Calu3 (cell line): ENCODE data around the gene CRIM1. TPM values are rescaled to one million over a fixed set of nuclear protein-coding genes. Genes with fewer than 3 reads are reported as not detected.

Experiments
- BruUV-seq: library from RNA; stranded (reverse); fragments of 400-500 nt; replicated peaks from 2 replicates; lab custom pipeline; 2021; lab: Mats Ljungman, UMichigan
- CTCF ChIA-PET: fragments of 300-600 bp; sonication (Branson Sonifier 250); formaldehyde crosslinking; loops from one replicate; lab custom pipeline; 2022; ENCODE audit warnings: antibody characterized with exemption; lab: Charles Lee
- DNase-seq: peaks from one replicate; pipeline ENCODE4 v3.0.0; 2022
- H3K27ac Mint-ChIP-seq: one replicate; pipeline ENCODE4 v1.8.0; 2022; ENCODE audit warnings: mixed read lengths; ENCODE audit not compliant: unreplicated experiment
- H3K27me3 Mint-ChIP-seq: one replicate; pipeline ENCODE4 v1.8.0; 2022; ENCODE audit warnings: mixed read lengths; ENCODE audit not compliant: unreplicated experiment
- H3K36me3 Mint-ChIP-seq: one replicate; pipeline ENCODE4 v1.8.0; 2022; ENCODE audit warnings: mild to moderate bottlenecking, moderate library complexity, mixed read lengths; ENCODE audit not compliant: insufficient read depth, unreplicated experiment
- H3K4me1 Mint-ChIP-seq: one replicate; pipeline ENCODE4 v1.8.0; 2022; ENCODE audit warnings: mild to moderate bottlenecking, low read depth, mixed read lengths; ENCODE audit not compliant: unreplicated experiment
- H3K4me3 Mint-ChIP-seq: one replicate; pipeline ENCODE4 v1.8.0; 2022; ENCODE audit warnings: mild to moderate bottlenecking, low read depth, moderate library complexity, mixed read lengths; ENCODE audit not compliant: unreplicated experiment
- H3K9me3 Mint-ChIP-seq: one replicate; pipeline ENCODE4 v1.8.0; 2022; ENCODE audit warnings: low read depth, mixed read lengths; ENCODE audit not compliant: unreplicated experiment
- CTCF ChIP-seq: fragments of 200-600 bp; IDR thresholded peaks from one replicate; pipeline ENCODE4 v1.8.0; 2022; ENCODE audit warnings: antibody characterized with exemption; ENCODE audit not compliant: unreplicated experiment
- intact Hi-C: fragments of 100-400 bp; cut with micrococcal nuclease; formaldehyde crosslinking; loops from one replicate; pipeline ENCODE4 v1.10.0; 2022; ENCODE audit not compliant: unreplicated experiment
- total RNA-seq: library from RNA; stranded (reverse); gene quantifications from 2 replicates; pipeline ENCODE4 v1.2.3, GENCODE V29; 2022

CRIM1 gene
- total RNA-seq, 1 experiment from 2014 or later: 57.6 TPM

- no peak overlapping the region for H3K27ac Mint-ChIP-seq
- no peak for DNase-seq
- no peak overlapping the region for H3K4me3 Mint-ChIP-seq
- H3K36me3 Mint-ChIP-seq: peaks cover 11% of the 10 kb centered on the region
- peaks cover 15% of the 10 kb centered on the region for H3K4me1 Mint-ChIP-seq
- intact Hi-C loops: no loop called here
- CTCF ChIA-PET: no interaction called here
- H3K27me3 Mint-ChIP-seq: no peaks in the 10 kb centered on the region
- TF ChIP-seq CTCF: no peak
- BruUV-seq: no TSS peak
- H3K9me3 Mint-ChIP-seq: no peaks in the 10 kb centered on the region
Measured at GRCh38 chr2:36497570-36498163, 142.1 kb downstream of the CRIM1 start.

GRCh38 chr2:36499128-36499820, 143.7 kb downstream of the CRIM1 start:
- no peak for DNase-seq
- Mint-ChIP-seq H3K9me3 (no peaks in the 10 kb centered on the region), H3K36me3 (peaks cover 11% of the 10 kb centered on the region), H3K4me1 (peaks cover 8% of the 10 kb centered on the region), H3K27me3 (no peaks in the 10 kb centered on the region), H3K27ac (no peak overlapping the region), H3K4me3 (no peak overlapping the region)
- no peak for TF ChIP-seq CTCF
- intact Hi-C loops: no loop called here
- CTCF ChIA-PET: no interaction called here
- no TSS peak for BruUV-seq

- CTCF ChIA-PET: no interaction called here
- DNase-seq: no peak
- peaks cover 8% of the 10 kb centered on the region for H3K4me1 Mint-ChIP-seq
- no peak for TF ChIP-seq CTCF
- H3K4me3 Mint-ChIP-seq: no peak overlapping the region
- H3K27ac Mint-ChIP-seq: no peak overlapping the region
- no peaks in the 10 kb centered on the region for H3K27me3 Mint-ChIP-seq
- peaks cover 11% of the 10 kb centered on the region for H3K36me3 Mint-ChIP-seq
- intact Hi-C loops: no loop called here
- H3K9me3 Mint-ChIP-seq: no peaks in the 10 kb centered on the region
- BruUV-seq: no TSS peak
Measured at GRCh38 chr2:36500072-36500471, 144.5 kb downstream of the CRIM1 start.

GRCh38 chr2:36502081-36502480, 146.5 kb downstream of the CRIM1 start:
- H3K27me3 Mint-ChIP-seq: no peaks in the 10 kb centered on the region
- H3K4me3 Mint-ChIP-seq: no peak overlapping the region
- H3K27ac Mint-ChIP-seq: no peak overlapping the region
- H3K9me3 Mint-ChIP-seq: no peaks in the 10 kb centered on the region
- TF ChIP-seq CTCF: no peak
- DNase-seq: no peak
- BruUV-seq: no TSS peak
- H3K4me1 Mint-ChIP-seq: peaks cover 17% of the 10 kb centered on the region
- intact Hi-C loops: no loop called here
- peaks cover 11% of the 10 kb centered on the region for H3K36me3 Mint-ChIP-seq
- CTCF ChIA-PET: no interaction called here
